GM13977 (cell line): ENCODE results near the gene CD8B2.

Experiments
- DNase-seq: peaks from one replicate; pipeline ENCODE4 v3.0.0; 2012; ENCODE audit warnings: low spot score
- CTCF ChIP-seq: IDR thresholded peaks from 2 replicates; pipeline ENCODE4 v1.5.1; 2012; ENCODE audit warnings: mild to moderate bottlenecking, control low read depth; ENCODE audit not compliant: insufficient read depth; ENCODE audit errors: extremely low read depth, missing control alignments
- in situ Hi-C: fragments of 300-500 bp; cut with MboI; formaldehyde crosslinking; loops from one replicate; pipeline ENCODE4 v1.12.0; 2022; ENCODE audit warnings: low sequenced_read_pairs, low pct_unique_long_range_greater_than_20kb, mixed read lengths, inconsistent platforms; ENCODE audit not compliant: unreplicated experiment

Gene CD8B2

GRCh38 chr2:106532236-106532635 lies 45.1 kb downstream of the CD8B2 start:
- DNase-seq = no peak
- in situ Hi-C loops = loop anchor here (25.0 kb wide), 2 partner anchors 420 to 1170 kb away; no protein-coding TSS in a partner anchor
- no peak for TF ChIP-seq CTCF

GRCh38 chr2:106534471-106534870 lies 47.3 kb downstream of the CD8B2 start:
- in situ Hi-C loops = loop anchor here (25.0 kb wide), 2 partner anchors 422 to 1172 kb away; no protein-coding TSS in a partner anchor
- no peak for DNase-seq
- TF ChIP-seq CTCF = no peak

GRCh38 chr2:106536490-106536889 lies 49.3 kb downstream of the CD8B2 start:
- TF ChIP-seq CTCF = no peak
- DNase-seq = no peak
- in situ Hi-C loops = loop anchor here (25.0 kb wide), 2 partner anchors 424 to 1174 kb away; no protein-coding TSS in a partner anchor

- no peak for DNase-seq
Measured at GRCh38 chr2:106537047-106537446, 49.9 kb downstream of the CD8B2 start.

GRCh38 chr2:106537791-106538191 lies 50.6 kb downstream of the CD8B2 start:
- no peak for DNase-seq
- TF ChIP-seq CTCF = no peak
- in situ Hi-C loops = loop anchor here (25.0 kb wide), 2 partner anchors 425 to 1175 kb away; no protein-coding TSS in a partner anchor

More at GRCh38 chr2:106537047-106537446, 49.9 kb downstream of the CD8B2 start:
- in situ Hi-C loops = loop anchor here (25.0 kb wide), 2 partner anchors 425 to 1175 kb away; no protein-coding TSS in a partner anchor
- TF ChIP-seq CTCF = no peak

GRCh38 chr2:106540886-106541285 lies 53.7 kb downstream of the CD8B2 start:
- TF ChIP-seq CTCF = no peak
- DNase-seq = no peak
- in situ Hi-C loops = loop anchor here (25.0 kb wide), 2 partner anchors 429 to 1179 kb away; no protein-coding TSS in a partner anchor
